Ovary (tissue), 9 donors: ENCODE results near the gene MAU2. TPM values are rescaled to one million over a fixed set of nuclear protein-coding genes. Genes with fewer than 3 reads are reported as not detected.

Experiments used
- DNase-seq, 5 donors: peaks; one replicate each; pipeline ENCODE4 v3.0.0-alpha.2; 2019 to 2020
- H3K27ac ChIP-seq, 2 donors: fragments of 200-600 bp; one replicate each; pipeline versions ENCODE4 v1.5.1 to v1.8.0; 2019 to 2022
- H3K27me3 ChIP-seq: fragments of 200-600 bp; one replicate; pipeline ENCODE4 v1.8.0; 2022
- H3K36me3 ChIP-seq: fragments of 200-600 bp; sonication (generic); one replicate; pipeline ENCODE4 v1.5.1; 2019
- H3K4me1 ChIP-seq: one replicate; pipeline ENCODE4 v1.8.1; 2013; ENCODE audit warnings: mild to moderate bottlenecking, moderate library complexity; ENCODE audit not compliant: insufficient read depth
- H3K4me3 ChIP-seq: fragments of 200-600 bp; sonication (generic); one replicate; pipeline ENCODE4 v1.5.1; 2017
- H3K9me3 ChIP-seq, 2 donors: fragments of 200-600 bp in 1 of 2; sonication (generic) in 1 of 2; one replicate each; pipeline versions ENCODE4 v1.5.1 to v1.8.1; 2013 to 2019; ENCODE audit warnings: mild to moderate bottlenecking in 1 of 2, moderate library complexity in 1 of 2
- EP300 ChIP-seq: sonication (generic); formaldehyde crosslinking; IDR thresholded peaks from one replicate; pipeline ENCODE4 v1.6.1; 2017; ENCODE audit warnings: antibody characterized with exemption
- POLR2A ChIP-seq: fragments of 450-650 bp; IDR thresholded peaks from one replicate; pipeline ENCODE4 v1.6.1; 2017; ENCODE audit warnings: antibody characterized with exemption, mild to moderate bottlenecking, moderate library complexity
- WGBS, 3 donors: extraction: QIAGEN DNeasy Blood & Tissue Kit in 1 of 3; methylation state at CpG; one replicate each; pipeline versions ENCODE4 v1.1.5 to v1.1.7; 2013 to 2017; 5-methylcytosine and 5-hydroxymethylcytosine counted together
- intact Hi-C, 4 donors: fragments of 100-400 bp; cut with DNase I; formaldehyde crosslinking; loops; one replicate each; pipeline versions ENCODE4 v1.11.0 to v1.15.1; 2022 to 2023
- polyA plus RNA-seq, 2 donors: library from polyadenylated mRNA; stranded (reverse); fragments of 200-250 nt in 1 of 2; fragments of 350-450 nt in 1 of 2; fragmentation: Illumina TruSeq in 1 of 2; extraction: RNeasy Lipid Tissue Mini Kit (QIAGEN cat#74804) in 1 of 2; gene quantifications; one replicate each; pipeline ENCODE4 v1.2.3, GENCODE V29; 2013 to 2014
- total RNA-seq, 7 donors: library from RNA; depleted of rRNA in 2 of 7; stranded (reverse); fragments of >200 nt in 2 of 7; fragmentation: NEBNext Ultra II Directional in 3 of 7; extraction: Animal tissue kit (Norgen Biotek cat#: 25700) in 3 of 7; gene quantifications; one replicate each; pipeline versions ENCODE4 v1.1.0 to v1.2.4, GENCODE V29; 2016 to 2023
- TF ChIP-seq, protein P1 (sequence below), 3 donors: fragments of 450-650 bp in 2 of 3; fragments of 200-600 bp in 1 of 3; IDR thresholded peaks; one replicate each; pipeline versions ENCODE4 v1.5.1 to v1.8.0; 2016 to 2022; ENCODE audit warnings: antibody characterized with exemption in 3 of 3, mild to moderate bottlenecking in 1 of 3
- donor health status: DM: no; HTN: no; CAD: no; lungs with moderate emphysema.
- donor health status: DM: no; HTN: no; CAD: no.
- donor health status: Bipolar disorder and iron deficiency.
- donor health status: DM: yes; HTN: yes; CAD: no.
- donor health status: DM: no; HTN: no; CAD: no.
- donor health status: DM: yes; HTN: yes; CAD: no.

The MAU2 gene
- total and polyA plus RNA-seq, 9 donors, result 12.4 to 77.0 (median 56.8) TPM

DNA sequence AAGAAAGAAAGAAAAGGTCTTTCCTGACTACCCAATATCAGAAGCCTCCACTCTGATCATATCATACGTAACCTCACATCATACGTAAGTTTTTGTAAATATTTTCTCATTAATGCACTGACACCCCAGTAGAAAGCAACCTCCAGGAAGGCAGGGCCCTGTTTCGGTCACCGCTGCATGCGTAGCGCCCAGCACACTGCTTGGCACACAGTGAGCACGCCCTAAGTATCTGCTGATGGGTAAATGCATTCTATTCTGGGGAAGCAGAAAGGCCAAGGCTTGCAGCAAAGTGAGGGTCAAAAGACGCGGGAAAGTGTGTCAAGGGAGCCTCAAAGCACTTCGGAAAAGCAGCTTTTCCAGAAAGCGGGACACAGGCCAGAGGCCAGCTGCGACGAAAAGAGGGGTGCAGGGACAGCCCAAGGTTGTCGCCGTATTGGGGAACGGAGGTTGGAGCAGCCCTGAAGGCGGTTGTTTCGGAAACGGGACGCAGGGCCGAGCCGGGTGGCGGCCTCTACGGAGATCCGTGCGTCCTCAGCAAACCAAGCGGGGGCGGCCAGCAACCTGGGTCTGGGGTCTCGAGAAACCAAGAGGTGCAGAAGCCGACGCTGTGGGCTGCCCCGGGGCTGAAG lies 783 bp upstream of the MAU2 start:
- Histone ChIP-seq H3K27me3 (no peaks in the 10 kb centered on the region), H3K4me1 (peaks cover 14% of the 10 kb centered on the region), H3K9me3 (no peaks in the 10 kb centered on the region), H3K36me3 (no peaks in the 10 kb centered on the region), H3K4me3 (peak overlapping the region; percentile 66), H3K27ac (peak overlapping the region in 1 of 2 donors; percentile 82)
- intact Hi-C loops, result no loop called here
- WGBS, 3 donors, result 2 to 5% (median 2%) methylated on average over 31 to 32 of the region's 32 CpGs
- peak in 2 of 5 donors; percentile 18 to 31 for DNase-seq
- TF ChIP-seq EP300 (no peak), POLR2A (no peak)
- TF ChIP-seq, protein P1, sequence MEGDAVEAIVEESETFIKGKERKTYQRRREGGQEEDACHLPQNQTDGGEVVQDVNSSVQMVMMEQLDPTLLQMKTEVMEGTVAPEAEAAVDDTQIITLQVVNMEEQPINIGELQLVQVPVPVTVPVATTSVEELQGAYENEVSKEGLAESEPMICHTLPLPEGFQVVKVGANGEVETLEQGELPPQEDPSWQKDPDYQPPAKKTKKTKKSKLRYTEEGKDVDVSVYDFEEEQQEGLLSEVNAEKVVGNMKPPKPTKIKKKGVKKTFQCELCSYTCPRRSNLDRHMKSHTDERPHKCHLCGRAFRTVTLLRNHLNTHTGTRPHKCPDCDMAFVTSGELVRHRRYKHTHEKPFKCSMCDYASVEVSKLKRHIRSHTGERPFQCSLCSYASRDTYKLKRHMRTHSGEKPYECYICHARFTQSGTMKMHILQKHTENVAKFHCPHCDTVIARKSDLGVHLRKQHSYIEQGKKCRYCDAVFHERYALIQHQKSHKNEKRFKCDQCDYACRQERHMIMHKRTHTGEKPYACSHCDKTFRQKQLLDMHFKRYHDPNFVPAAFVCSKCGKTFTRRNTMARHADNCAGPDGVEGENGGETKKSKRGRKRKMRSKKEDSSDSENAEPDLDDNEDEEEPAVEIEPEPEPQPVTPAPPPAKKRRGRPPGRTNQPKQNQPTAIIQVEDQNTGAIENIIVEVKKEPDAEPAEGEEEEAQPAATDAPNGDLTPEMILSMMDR (IDR thresholded peaks at IDR 0.05), result no peak

DNA sequence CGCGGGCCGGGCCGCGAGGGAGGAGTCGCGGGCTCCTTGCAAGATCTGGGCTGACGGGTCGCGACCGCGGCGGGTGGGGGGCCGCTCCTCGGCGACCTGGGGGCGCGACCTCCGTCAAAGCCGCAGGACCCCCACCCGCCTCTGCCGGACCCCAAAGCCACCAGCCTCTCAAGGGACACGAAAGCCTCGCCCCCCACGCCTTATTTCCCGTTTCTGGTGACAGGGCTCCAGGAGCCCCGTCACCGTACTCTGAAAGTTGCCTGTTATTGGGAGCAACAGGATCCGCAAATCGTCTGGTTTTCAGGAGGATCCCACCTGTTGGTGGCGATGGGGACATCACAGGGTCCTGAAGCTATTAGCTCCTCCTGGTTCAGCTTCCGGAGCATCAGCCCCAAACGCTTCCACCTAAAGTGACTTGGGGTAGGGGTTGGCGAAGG lies 530 bp downstream of the MAU2 start:
- H3K9me3 ChIP-seq, result no peaks in the 10 kb centered on the region

DNA sequence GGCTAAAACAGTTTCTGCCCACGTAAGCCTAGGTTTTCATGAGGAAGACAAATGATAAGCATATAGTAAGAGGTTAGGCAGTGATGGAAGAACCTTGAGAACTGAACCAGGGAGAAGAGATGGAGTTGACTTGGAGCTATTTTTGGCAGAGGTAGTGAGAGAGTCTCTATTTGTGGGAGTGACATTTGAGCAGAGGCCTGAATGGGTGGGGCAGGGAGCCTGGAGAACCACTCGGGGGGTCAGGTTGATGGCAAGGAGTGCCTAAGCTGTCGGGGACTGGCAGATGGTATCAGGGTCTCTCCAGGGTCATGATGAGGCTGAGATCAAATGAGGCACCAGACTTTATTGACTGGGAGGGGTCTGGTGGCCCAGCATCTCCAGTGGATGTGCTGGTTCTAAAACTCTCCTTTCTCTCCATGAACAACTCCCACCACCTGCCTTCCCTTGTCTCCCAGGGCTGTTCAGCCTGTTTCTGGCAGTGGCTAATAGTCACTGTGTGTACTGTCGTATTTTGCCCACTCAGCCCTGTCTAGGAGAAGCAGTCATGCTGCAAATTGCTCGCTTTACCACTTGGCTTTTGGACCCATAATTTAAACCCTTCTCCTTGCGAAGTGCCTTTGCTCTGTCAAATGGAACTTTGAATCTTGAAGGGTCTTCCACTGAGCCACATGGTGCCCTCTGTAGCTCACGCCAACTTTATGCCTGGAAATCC lies 3.6 kb downstream of the MAU2 start:
- Histone ChIP-seq H3K36me3 (no peaks in the 10 kb centered on the region), H3K4me3 (no peak overlapping the region), H3K27me3 (no peaks in the 10 kb centered on the region), H3K4me1 (peaks cover 14% of the 10 kb centered on the region), H3K27ac (no peak overlapping the region), H3K9me3 (no peaks in the 10 kb centered on the region)
- TF ChIP-seq, protein P1 (IDR thresholded peaks at IDR 0.05), result no peak
- no peak for TF ChIP-seq POLR2A
- TF ChIP-seq EP300, result no peak
- intact Hi-C loops, result no loop called here
- WGBS, 3 donors, result 85 to 88% (median 85%) methylated on average over 7 of the region's 7 CpGs
- no peak for DNase-seq

More for the DNA sequence above, 530 bp downstream of the MAU2 start:
- Histone ChIP-seq H3K4me3 (peak overlapping the region; percentile 66), H3K36me3 (no peaks in the 10 kb centered on the region), H3K27me3 (no peaks in the 10 kb centered on the region), H3K27ac (peak overlapping the region; percentile 43 to 82), H3K4me1 (peaks cover 14% of the 10 kb centered on the region)
- intact Hi-C loops, result no loop called here
- TF ChIP-seq, protein P1 (IDR thresholded peaks at IDR 0.05), result no peak
- TF ChIP-seq POLR2A (no peak), EP300 (no peak)
- peak in 1 of 5 donors; percentile 41 for DNase-seq
- WGBS, 3 donors, result 1 to 2% (median 1%) methylated on average over 20 to 34 of the region's 34 CpGs

DNA sequence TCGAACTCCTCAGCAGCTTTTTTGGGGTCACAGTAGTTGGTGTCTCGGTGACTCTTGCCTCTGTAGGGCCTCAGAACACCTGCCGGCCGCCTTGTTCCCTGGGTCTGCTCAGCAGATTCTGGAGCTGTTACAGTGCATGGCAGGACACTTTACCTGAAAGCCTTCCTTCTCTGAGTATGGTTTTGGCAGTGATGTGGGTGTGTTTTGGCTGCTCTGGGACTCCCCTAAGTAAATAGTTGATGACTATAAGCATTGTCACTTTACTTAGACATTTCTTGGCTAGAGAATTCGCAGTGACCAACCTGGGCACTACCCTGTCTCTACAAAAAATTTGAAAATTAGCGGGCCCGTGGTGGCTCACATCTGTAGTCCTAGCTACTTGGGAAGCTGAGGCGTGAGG lies 7.0 kb downstream of the MAU2 start:
- Histone ChIP-seq H3K4me3 (no peak overlapping the region), H3K27ac (no peak overlapping the region), H3K27me3 (no peaks in the 10 kb centered on the region), H3K9me3 (no peaks in the 10 kb centered on the region), H3K36me3 (no peaks in the 10 kb centered on the region), H3K4me1 (peaks cover 5% of the 10 kb centered on the region)
- intact Hi-C loops, result no loop called here
- no peak for TF ChIP-seq EP300
- 88 to 93% (median 92%) methylated on average over 8 of the region's 8 CpGs for WGBS, 3 donors
- no peak for DNase-seq

DNA sequence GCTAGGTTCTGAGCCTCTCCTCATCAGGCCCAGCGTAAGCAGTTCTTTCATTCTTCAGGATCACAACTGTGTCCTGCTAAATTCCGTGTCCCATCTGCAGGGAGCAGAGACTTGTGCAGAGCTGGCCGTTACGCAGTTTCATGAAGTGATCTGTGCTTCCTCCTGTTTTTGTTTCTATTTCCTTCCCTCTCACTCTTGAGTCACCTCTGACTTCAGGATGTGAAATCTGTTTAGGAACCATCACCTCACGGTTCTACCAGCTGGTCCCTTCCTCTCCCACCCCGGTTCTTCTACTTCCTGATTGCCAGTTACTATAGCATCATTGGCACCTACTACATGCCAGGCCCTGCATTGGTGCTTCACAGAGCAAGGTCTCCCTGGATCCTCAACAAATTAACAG lies 8.5 kb downstream of the MAU2 start:
- no peaks in the 10 kb centered on the region for H3K9me3 ChIP-seq
- DNase-seq, result no peak
- intact Hi-C loops, result no loop called here

More for the DNA sequence above, 8.5 kb downstream of the MAU2 start:
- no peak for TF ChIP-seq POLR2A
- TF ChIP-seq, protein P1 (IDR thresholded peaks at IDR 0.05), result no peak
- no peak for TF ChIP-seq EP300
- H3K36me3 ChIP-seq, result no peaks in the 10 kb centered on the region
- no peak overlapping the region for H3K4me3 ChIP-seq
- 59 to 79% (median 66%) methylated on average over 6 of the region's 6 CpGs for WGBS, 3 donors
- no peak overlapping the region for H3K27ac ChIP-seq
- peaks cover 3% of the 10 kb centered on the region for H3K4me1 ChIP-seq
- H3K27me3 ChIP-seq, result no peaks in the 10 kb centered on the region
